Measurements from ENCODE around the gene ACSS1. TPM values are rescaled to one million over a fixed set of nuclear protein-coding genes. Genes with fewer than 3 reads are reported as not detected.

Gene ACSS1
- total RNA-seq, 1 donor from 2014 or later = not detected

DNA sequence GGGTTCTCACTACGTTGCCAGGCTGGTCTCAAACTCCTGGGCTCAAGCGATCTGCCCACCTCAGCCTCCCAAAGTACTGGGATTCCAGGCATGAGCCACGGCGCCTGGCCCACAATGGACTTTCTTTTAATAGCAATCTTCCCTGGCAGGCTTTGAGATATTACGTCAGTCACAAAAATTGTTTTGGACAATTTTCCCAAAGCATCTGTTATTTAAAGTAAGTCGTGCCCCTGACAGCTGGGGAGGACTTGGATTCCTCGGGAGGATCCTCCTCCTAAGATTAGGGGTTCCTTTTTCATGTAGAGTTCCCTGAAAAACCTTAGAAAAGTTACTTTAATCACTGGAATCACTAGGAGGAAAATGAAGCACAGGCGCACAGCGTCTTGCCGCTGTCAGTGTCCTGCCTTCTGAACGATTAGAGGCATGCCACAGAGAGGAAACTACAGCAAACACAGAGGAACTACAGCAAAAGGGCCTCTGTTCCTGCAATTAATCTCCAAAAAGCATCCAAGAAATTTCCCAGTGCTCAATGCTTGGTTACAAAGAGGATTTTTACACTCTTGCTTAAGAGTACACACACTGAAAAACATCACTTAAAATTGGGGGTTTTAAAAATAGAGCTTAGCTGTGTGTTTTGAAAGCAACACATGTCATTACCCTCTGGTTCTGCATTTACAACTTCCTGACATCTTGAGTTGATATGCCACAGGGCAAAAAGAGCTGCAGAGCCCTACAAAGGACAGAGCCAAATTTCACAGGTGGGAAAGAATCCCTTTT is 4.5 kb downstream of the ACSS1 start:
- Histone ChIP-seq H4K20me1 (ENCODE audit: low read depth) (peaks cover 14% of the 10 kb centered on the region), H3K4me1 (peaks cover under 1% of the 10 kb centered on the region), H3K36me3 (no peaks in the 10 kb centered on the region), H3F3A (ENCODE audit: low read depth) (no peaks in the 10 kb centered on the region), H3K27ac (no peak overlapping the region), H3K9ac (no peak overlapping the region), H3K4me3 (no peak overlapping the region), H3K27me3 (peaks cover 59% of the 10 kb centered on the region), H3K4me2 (no peak overlapping the region), H3K9me3 (ENCODE audit: low read depth) (no peaks in the 10 kb centered on the region), H2AFZ (replicated peaks) (no peak overlapping the region), H3K79me2 (ENCODE audit: low read depth) (no peaks in the 10 kb centered on the region)
- Mint-ChIP-seq H3K27me3 (ENCODE audit: insufficient read depth, low read depth) (peaks cover 54% of the 10 kb centered on the region), H3K4me3 (no peak overlapping the region), H3K9me3 (no peaks in the 10 kb centered on the region), H3K36me3 (no peaks in the 10 kb centered on the region), H3K27ac (no peak overlapping the region), H3K4me1 (peaks cover 17% of the 10 kb centered on the region)
- DNase-seq (ENCODE audit: low spot score) = no peak
- TF ChIP-seq, protein P1, sequence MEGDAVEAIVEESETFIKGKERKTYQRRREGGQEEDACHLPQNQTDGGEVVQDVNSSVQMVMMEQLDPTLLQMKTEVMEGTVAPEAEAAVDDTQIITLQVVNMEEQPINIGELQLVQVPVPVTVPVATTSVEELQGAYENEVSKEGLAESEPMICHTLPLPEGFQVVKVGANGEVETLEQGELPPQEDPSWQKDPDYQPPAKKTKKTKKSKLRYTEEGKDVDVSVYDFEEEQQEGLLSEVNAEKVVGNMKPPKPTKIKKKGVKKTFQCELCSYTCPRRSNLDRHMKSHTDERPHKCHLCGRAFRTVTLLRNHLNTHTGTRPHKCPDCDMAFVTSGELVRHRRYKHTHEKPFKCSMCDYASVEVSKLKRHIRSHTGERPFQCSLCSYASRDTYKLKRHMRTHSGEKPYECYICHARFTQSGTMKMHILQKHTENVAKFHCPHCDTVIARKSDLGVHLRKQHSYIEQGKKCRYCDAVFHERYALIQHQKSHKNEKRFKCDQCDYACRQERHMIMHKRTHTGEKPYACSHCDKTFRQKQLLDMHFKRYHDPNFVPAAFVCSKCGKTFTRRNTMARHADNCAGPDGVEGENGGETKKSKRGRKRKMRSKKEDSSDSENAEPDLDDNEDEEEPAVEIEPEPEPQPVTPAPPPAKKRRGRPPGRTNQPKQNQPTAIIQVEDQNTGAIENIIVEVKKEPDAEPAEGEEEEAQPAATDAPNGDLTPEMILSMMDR (IDR thresholded peaks at IDR 0.05) = no peak

DNA sequence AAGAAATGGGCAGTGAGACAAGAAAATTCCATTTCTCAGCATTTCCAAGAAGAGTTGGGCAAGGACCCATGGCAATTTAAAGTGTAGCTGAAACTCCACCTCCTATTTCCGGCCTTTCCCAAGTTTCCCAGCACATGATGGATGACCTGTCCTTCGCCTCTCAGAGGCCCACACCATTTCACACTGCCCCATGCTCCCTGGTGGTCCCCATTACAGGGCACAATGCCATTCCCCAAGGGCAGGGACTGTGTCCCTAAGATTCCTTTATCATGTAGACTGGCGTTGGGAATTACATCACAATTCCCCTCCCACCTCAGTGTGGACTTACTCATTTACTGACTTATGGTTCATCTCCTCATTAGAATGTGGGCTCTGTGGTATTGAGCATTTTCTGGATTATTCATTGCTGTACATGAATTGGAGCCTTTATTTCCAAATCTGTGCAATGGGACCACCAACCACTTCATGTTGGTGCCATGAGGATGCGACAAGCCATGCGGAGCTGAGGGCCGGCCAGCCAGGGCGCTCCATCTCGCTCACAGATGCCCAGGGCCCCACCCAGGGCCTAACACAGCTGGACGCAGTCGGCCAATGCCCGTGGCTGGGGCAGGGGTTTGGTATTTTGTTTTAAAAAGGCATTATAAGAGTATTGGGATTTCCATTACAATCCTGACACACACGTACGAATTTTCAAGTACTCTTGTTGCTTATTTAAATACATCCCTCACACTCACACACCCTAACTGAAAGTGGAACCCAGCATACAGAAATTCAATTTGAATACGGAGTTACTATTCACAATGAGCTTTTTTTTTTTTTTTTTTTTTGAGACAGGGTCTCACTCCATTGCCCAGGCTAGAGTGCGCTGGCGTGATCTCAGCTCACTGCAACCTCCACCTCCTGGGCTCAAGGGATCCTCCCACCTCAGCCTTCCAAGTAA is 5.4 kb downstream of the ACSS1 start:
- Mint-ChIP-seq H3K4me3 (no peak overlapping the region), H3K4me1 (peaks cover 17% of the 10 kb centered on the region), H3K36me3 (no peaks in the 10 kb centered on the region), H3K27me3 (ENCODE audit: insufficient read depth, low read depth) (peaks cover 54% of the 10 kb centered on the region), H3K9me3 (no peaks in the 10 kb centered on the region), H3K27ac (no peak overlapping the region)
- TF ChIP-seq, protein P1 (IDR thresholded peaks at IDR 0.05) = no peak
- TF ChIP-seq EZH2 (IDR thresholded peaks at IDR 0.05) = no peak
- no peak for TF ChIP-seq EZH2phosphoT487 (IDR thresholded peaks at IDR 0.05)
- Histone ChIP-seq H3K4me3 (no peak overlapping the region), H3K36me3 (no peaks in the 10 kb centered on the region), H3K27me3 (peaks cover 50% of the 10 kb centered on the region), H3K27ac (no peak overlapping the region), H3K9me3 (ENCODE audit: low read depth) (no peaks in the 10 kb centered on the region), H3K9ac (no peak overlapping the region), H3K4me2 (no peak overlapping the region), H3K4me1 (no peaks in the 10 kb centered on the region), H2AFZ (replicated peaks) (no peak overlapping the region), H3F3A (ENCODE audit: low read depth) (no peaks in the 10 kb centered on the region), H4K20me1 (ENCODE audit: low read depth) (peaks cover 13% of the 10 kb centered on the region), H3K79me2 (ENCODE audit: low read depth) (no peaks in the 10 kb centered on the region)
- DNase-seq (ENCODE audit: low spot score) = no peak

DNA sequence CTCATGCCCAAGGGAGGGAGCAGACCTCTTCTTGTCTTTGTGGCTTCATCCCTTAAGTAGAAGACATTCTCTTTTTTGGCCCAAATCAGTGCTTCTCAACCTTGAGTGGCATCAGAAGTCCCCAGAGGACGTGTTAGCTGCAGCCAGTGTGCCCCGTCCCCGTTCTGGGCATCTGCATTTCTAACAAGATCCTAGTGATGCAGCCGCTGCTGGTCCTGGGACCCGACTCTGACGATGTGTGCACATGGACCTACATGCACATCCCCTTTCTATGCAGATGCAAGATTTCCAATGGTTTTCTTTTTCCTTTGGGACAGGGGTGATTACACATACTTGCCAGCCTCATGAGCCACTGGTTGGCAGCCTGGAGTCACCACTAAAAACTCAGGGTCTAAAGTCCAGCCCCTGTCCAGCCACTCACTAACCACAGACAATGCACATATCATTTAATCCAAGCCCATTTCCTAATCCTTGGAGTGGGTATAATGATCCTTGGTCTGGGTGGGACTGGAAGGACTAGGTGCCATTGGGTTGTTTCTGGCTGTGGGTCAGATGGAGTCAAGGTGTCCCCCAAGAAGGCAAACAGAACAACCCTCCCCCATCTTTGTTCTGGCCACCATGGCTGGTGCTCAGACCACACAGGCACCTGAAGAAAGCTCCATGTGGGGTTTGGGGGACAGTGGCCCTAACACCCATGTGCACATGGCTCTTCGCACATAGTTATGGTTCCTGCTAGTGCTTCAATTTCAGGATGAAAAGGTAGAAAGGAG is 6.4 kb downstream of the ACSS1 start:
- Mint-ChIP-seq H3K27ac (no peak overlapping the region), H3K36me3 (no peaks in the 10 kb centered on the region), H3K4me3 (no peak overlapping the region), H3K9me3 (no peaks in the 10 kb centered on the region), H3K27me3 (ENCODE audit: insufficient read depth, low read depth) (peaks cover 47% of the 10 kb centered on the region), H3K4me1 (peaks cover 17% of the 10 kb centered on the region)
- Histone ChIP-seq H3K79me2 (ENCODE audit: low read depth) (no peaks in the 10 kb centered on the region), H3K4me1 (no peaks in the 10 kb centered on the region), H3K4me3 (no peak overlapping the region), H3K9me3 (ENCODE audit: low read depth) (no peaks in the 10 kb centered on the region), H3F3A (ENCODE audit: low read depth) (no peaks in the 10 kb centered on the region), H4K20me1 (ENCODE audit: low read depth) (peaks cover 7% of the 10 kb centered on the region), H3K27ac (no peak overlapping the region), H3K36me3 (no peaks in the 10 kb centered on the region), H3K4me2 (no peak overlapping the region), H2AFZ (replicated peaks) (no peak overlapping the region), H3K27me3 (peaks cover 41% of the 10 kb centered on the region), H3K9ac (no peak overlapping the region)
- TF ChIP-seq, protein P1 (IDR thresholded peaks at IDR 0.05) = no peak
- no peak for TF ChIP-seq EZH2phosphoT487 (IDR thresholded peaks at IDR 0.05)
- no peak for TF ChIP-seq EZH2 (IDR thresholded peaks at IDR 0.05)
- DNase-seq (ENCODE audit: low spot score) = no peak

All from neural progenitor cell (in vitro differentiated cells).